HUES48 (cell line): Measurements from ENCODE around the gene ZDHHC19.
"Not testable (repeated sequence)": the region's sequence is repeated elsewhere in the genome, so short reads cannot be mapped to it uniquely, and the experiment has no call there.

ENCODE experiments used
- H3K27ac ChIP-seq: one replicate; pipeline ENCODE4 v1.7.0; 2013; ENCODE audit warnings: low read depth, low read length, inconsistent platforms
- H3K27me3 ChIP-seq: 2 replicates; pipeline ENCODE4 v1.6.1; 2013; ENCODE audit warnings: mild to moderate bottlenecking, low read length; ENCODE audit not compliant: control insufficient read depth, insufficient read depth
- H3K36me3 ChIP-seq: 2 replicates; pipeline ENCODE4 v1.6.1; 2013; ENCODE audit warnings: low read length; ENCODE audit not compliant: control insufficient read depth, insufficient read depth
- H3K4me1 ChIP-seq: 2 replicates; pipeline ENCODE4 v1.6.1; 2013; ENCODE audit warnings: mild to moderate bottlenecking, low read length; ENCODE audit not compliant: control insufficient read depth, insufficient read depth
- H3K4me3 ChIP-seq: 2 replicates; pipeline ENCODE4 v1.5.1; 2013; ENCODE audit warnings: mild to moderate bottlenecking, low read depth, low read length
- H3K9ac ChIP-seq: 2 replicates; pipeline ENCODE4 v1.6.1; 2013; ENCODE audit warnings: mild to moderate bottlenecking, low read depth, low read length, moderate library complexity
- H3K9me3 ChIP-seq: 2 replicates; pipeline ENCODE4 v1.6.1; 2013; ENCODE audit warnings: low read length; ENCODE audit not compliant: control insufficient read depth, insufficient read depth

Gene ZDHHC19

DNA sequence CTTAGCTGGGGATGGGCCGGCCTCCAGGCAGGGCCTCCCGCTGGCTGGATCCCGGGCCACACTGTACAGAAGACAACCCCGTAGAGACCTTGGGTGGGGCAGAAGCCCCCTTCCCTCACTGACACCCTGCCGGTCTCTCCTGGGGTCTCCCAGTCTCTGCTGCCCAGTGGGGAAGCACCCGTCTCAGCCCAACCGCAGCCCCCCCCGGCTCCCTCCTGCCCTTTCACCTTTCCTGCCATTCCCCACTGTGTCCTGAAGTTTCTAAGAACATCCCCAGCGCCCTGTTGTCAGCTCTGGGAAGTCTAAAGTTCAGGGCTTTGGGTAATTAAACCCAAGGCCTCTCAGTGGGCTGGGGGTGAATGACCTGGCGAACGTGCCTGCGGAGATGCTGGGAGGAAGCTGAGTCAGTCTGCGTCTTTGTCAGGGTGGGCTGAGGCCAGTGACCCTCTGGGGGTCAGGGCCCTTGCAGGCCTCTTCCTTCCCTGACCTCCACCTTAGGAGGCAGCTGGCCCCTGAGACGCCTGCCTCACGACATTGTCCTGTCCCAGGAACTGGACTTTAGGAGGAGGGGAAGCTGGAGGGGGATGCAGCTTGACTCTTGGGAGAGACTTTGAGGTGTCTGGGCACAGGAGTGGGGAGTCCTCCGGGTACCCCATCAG, 3.7 kb upstream of the ZDHHC19 start:
- H3K4me3 ChIP-seq: no peak overlapping the region
- no peaks in the 10 kb centered on the region for H3K36me3 ChIP-seq
- H3K27ac ChIP-seq: no peak overlapping the region
- H3K9ac ChIP-seq: no peak overlapping the region
- peaks cover 10% of the 10 kb centered on the region; the same call in 1 of the 2 replicates for H3K4me1 ChIP-seq
- H3K9me3 ChIP-seq: no peaks in the 10 kb centered on the region
- no peaks in the 10 kb centered on the region for H3K27me3 ChIP-seq

GRCh38 chr3:196209944-196210672, 1.1 kb downstream of the ZDHHC19 start:
- not testable (repeated sequence) for H3K36me3 ChIP-seq, H3K27ac ChIP-seq, H3K9ac ChIP-seq, H3K4me1 ChIP-seq, H3K9me3 ChIP-seq, H3K4me3 ChIP-seq
- H3K27me3 ChIP-seq: peaks cover 15% of the 10 kb centered on the region

GRCh38 chr3:196208942-196209695, 2.1 kb downstream of the ZDHHC19 start:
- Histone ChIP-seq H3K4me1 (no peaks in the 10 kb centered on the region), H3K27ac (no peak overlapping the region), H3K36me3 (no peaks in the 10 kb centered on the region), H3K27me3 (peaks cover 15% of the 10 kb centered on the region), H3K9me3 (no peaks in the 10 kb centered on the region), H3K9ac (no peak overlapping the region), H3K4me3 (no peak overlapping the region)

DNA sequence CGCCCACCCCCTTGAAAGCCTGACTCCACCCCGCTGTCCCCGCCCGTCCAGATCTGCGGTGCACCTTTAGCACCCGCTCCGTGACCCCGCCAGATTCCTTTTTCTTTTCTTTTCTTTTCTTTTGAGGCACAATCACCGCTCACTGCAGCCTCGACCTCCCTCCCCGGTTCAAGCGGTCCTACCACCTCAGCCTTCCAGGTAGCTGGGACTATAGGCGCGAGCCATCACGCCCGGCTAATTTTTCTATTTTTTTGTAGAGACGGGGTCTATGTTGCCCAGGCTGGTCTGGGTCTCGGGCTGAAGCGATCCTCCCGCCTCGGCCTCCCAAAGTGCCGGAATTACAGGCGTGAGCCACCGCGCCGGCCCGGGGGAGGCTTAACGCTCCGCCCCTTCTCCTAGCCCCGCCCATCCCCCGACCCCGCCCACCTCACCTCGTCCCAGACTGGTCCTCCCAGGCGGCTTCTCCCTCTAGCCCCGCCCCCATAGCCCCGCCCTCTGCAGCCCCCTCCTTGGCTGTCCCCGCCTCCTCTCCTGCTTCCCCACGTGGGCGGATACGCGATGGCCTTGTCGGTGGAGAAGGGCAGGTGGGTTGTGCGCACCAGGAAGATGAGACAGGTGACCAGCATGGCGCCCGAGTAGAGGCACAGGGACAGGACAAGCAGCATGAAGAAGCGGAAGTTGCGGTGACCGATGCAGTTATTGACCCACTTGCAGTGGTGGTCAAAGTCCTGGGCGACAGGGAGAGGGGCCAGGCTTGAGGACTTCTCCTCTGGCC, 3.2 kb downstream of the ZDHHC19 start:
- Histone ChIP-seq H3K4me1 (no peaks in the 10 kb centered on the region), H3K27me3 (peaks cover 15% of the 10 kb centered on the region), H3K9me3 (no peaks in the 10 kb centered on the region), H3K4me3 (peak overlapping the region; percentile 62), H3K9ac (no peak overlapping the region), H3K36me3 (no peaks in the 10 kb centered on the region), H3K27ac (no peak overlapping the region)

- H3K27ac ChIP-seq: no peak overlapping the region
- H3K4me1 ChIP-seq: no peaks in the 10 kb centered on the region
- H3K9me3 ChIP-seq: no peaks in the 10 kb centered on the region
- no peaks in the 10 kb centered on the region for H3K36me3 ChIP-seq
- H3K27me3 ChIP-seq: peaks cover 15% of the 10 kb centered on the region
- H3K4me3 ChIP-seq: peak overlapping the region; percentile 77
- H3K9ac ChIP-seq: no peak overlapping the region; the same call in 1 of the 2 replicates
Observed at GRCh38 chr3:196207159-196207832, 3.9 kb downstream of the ZDHHC19 start.

GRCh38 chr3:196205442-196206205, 5.6 kb downstream of the ZDHHC19 start:
- H3K9me3 ChIP-seq, H3K36me3 ChIP-seq, H3K4me3 ChIP-seq, H3K27ac ChIP-seq, H3K4me1 ChIP-seq, H3K9ac ChIP-seq: not testable (repeated sequence)
- H3K27me3 ChIP-seq: peaks cover 15% of the 10 kb centered on the region

GRCh38 chr3:196203846-196204245, 7.4 kb downstream of the ZDHHC19 start:
- H3K4me3 ChIP-seq: no peak overlapping the region
- H3K9me3 ChIP-seq: no peaks in the 10 kb centered on the region
- H3K27ac ChIP-seq: no peak overlapping the region
- H3K27me3 ChIP-seq: peaks cover 14% of the 10 kb centered on the region
- H3K36me3 ChIP-seq: no peaks in the 10 kb centered on the region
- H3K4me1 ChIP-seq: no peaks in the 10 kb centered on the region
- no peak overlapping the region for H3K9ac ChIP-seq

GRCh38 chr3:196202516-196202970, 8.7 kb downstream of the ZDHHC19 start:
- Histone ChIP-seq H3K27ac (no peak overlapping the region), H3K4me3 (no peak overlapping the region), H3K9ac (no peak overlapping the region), H3K4me1 (no peaks in the 10 kb centered on the region), H3K36me3 (no peaks in the 10 kb centered on the region), H3K27me3 (peaks cover 9% of the 10 kb centered on the region), H3K9me3 (no peaks in the 10 kb centered on the region)

DNA sequence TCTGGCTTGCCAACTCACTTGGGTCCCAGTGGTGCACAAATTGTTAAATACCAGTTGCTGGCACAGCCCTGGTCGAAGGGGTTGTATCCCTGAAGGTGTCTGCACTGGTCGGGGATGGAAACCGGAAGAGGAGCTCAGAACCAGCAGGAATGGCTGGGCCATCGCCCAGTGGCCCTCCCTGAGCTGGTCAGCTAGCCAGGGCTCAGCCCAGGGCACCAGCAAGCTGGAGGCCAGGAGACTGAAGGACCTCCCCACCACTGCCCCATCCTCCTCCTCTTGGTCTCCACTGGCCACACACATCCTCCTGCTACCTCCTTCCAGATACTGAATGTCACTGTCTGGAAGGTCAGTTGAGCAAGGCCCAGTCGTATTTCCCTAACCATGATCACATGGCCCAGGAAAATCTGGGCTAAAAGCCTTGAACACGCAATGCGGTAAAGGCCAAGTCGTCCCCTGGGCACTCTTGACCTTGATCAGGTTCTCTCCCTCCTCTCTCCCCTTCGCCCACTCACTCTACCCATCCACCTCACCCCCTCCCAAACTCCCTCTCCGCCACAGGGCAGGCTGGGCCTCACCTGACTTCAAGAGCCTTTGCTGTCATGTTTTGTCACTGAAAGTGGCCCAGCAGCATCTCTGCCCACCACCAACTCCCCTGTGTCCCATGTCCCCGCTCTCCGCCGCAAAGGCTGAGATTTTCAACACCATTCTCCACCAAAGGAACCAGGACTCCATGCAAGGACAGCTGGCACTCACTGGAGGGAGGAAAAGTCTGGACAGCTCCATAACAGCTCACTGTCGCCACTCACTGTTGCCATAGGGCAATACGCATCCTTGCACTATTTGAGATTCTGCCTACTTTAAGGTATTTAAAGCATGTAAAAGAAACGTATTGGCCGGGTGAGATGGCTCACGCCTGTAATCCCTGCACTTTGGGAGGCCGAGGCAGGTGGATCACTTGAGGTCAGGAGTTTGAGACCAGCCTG, 12.1 kb downstream of the ZDHHC19 start:
- Histone ChIP-seq H3K4me3 (no peak overlapping the region), H3K36me3 (no peaks in the 10 kb centered on the region), H3K9ac (no peak overlapping the region), H3K27ac (no peak overlapping the region), H3K9me3 (no peaks in the 10 kb centered on the region), H3K4me1 (no peaks in the 10 kb centered on the region), H3K27me3 (no peaks in the 10 kb centered on the region)
